ENCODE measurements around the gene PARVB.
"Not testable (repeated sequence)": the region's sequence is repeated elsewhere in the genome, so short reads cannot be mapped to it uniquely, and the experiment has no call there.

PARVB gene

GRCh38 chr22:44091021-44091721 lies 67.1 kb downstream of the PARVB start:
- no peak for DNase-seq

GRCh38 chr22:44091751-44092150 lies 67.6 kb downstream of the PARVB start:
- no peak for DNase-seq

GRCh38 chr22:44092636-44093220 lies 68.6 kb downstream of the PARVB start:
- DNase-seq, result no peak

GRCh38 chr22:44093791-44094190 lies 69.7 kb downstream of the PARVB start:
- DNase-seq, result no peak

GRCh38 chr22:44094751-44095302 lies 70.7 kb downstream of the PARVB start:
- no peak for DNase-seq

- DNase-seq, result no peak
Measured at GRCh38 chr22:44096736-44097135, 72.6 kb downstream of the PARVB start.

- DNase-seq, result no peak
Measured at GRCh38 chr22:44097263-44098020, 73.3 kb downstream of the PARVB start.

GRCh38 chr22:44098021-44098739 lies 74.1 kb downstream of the PARVB start:
- no peak for DNase-seq

- no peak for DNase-seq
Measured at GRCh38 chr22:44098966-44099530, 74.9 kb downstream of the PARVB start.

GRCh38 chr22:44099696-44100095 lies 75.6 kb downstream of the PARVB start:
- no peak for DNase-seq

GRCh38 chr22:44100411-44100810 lies 76.3 kb downstream of the PARVB start:
- DNase-seq, result no peak

GRCh38 chr22:44102121-44102520 lies 78.0 kb downstream of the PARVB start:
- no peak for DNase-seq

GRCh38 chr22:44102856-44103255 lies 78.8 kb downstream of the PARVB start:
- DNase-seq, result no peak

- DNase-seq, result no peak
Measured at GRCh38 chr22:44103735-44104480, 79.8 kb downstream of the PARVB start.

- DNase-seq, result no peak
Measured at GRCh38 chr22:44107340-44107739, 83.2 kb downstream of the PARVB start.

GRCh38 chr22:44108076-44108475 lies 84.0 kb downstream of the PARVB start:
- no peak for DNase-seq

- no peak for DNase-seq
Measured at GRCh38 chr22:44108806-44109385, 84.8 kb downstream of the PARVB start.

- no peak for DNase-seq
Measured at GRCh38 chr22:44109416-44109815, 85.3 kb downstream of the PARVB start.

GRCh38 chr22:44110656-44111055 lies 86.6 kb downstream of the PARVB start:
- not testable (repeated sequence) for DNase-seq

- no peak for DNase-seq
Measured at GRCh38 chr22:44111562-44112155, 87.6 kb downstream of the PARVB start.

GRCh38 chr22:44112191-44112590 lies 88.1 kb downstream of the PARVB start:
- no peak for DNase-seq
